Activated naive CD8-positive, alpha-beta T cell treated with anti-CD3 and anti-CD28 coated beads, Interleukin-2, amount 50 U/mL, for 16 hours (primary cell): Measurements from ENCODE around the gene SCRN2.

Source experiments
- DNase-seq: peaks from one replicate; pipeline ENCODE4 v3.0.0-alpha.2; 2020; ENCODE audit warnings: low read depth, low spot score

Gene SCRN2

GRCh38 chr17:47846716-47847340, 5.8 kb upstream of the SCRN2 start:
- no peak for DNase-seq

- DNase-seq: no peak
Measured at GRCh38 chr17:47845716-47846075, 4.6 kb upstream of the SCRN2 start.

- no peak for DNase-seq
Measured at GRCh38 chr17:47844814-47845715, 4.0 kb upstream of the SCRN2 start.

DNA sequence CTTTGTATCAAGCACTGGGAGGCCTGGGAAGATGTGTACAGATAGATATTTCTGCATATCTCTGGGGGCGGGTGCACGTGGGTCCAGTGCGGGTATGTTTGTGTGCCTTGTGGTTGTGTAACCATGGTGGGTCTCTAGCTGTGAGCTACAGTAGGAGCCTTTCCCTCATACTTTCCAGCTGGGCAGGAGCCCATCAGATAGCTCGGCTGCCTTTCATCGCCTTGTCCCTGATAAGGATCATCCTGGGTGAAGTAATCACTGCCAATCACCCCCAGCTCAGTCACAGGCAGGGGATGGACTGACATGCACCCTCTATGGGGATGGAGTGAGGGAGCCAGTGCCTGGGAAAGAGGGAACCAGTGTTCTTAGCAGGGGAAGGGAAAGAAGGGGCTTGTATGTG, 3.2 kb upstream of the SCRN2 start:
- no peak for DNase-seq

GRCh38 chr17:47843391-47843730, 2.3 kb upstream of the SCRN2 start:
- no peak for DNase-seq

- DNase-seq: no peak
Measured at GRCh38 chr17:47841488-47842291, 617 bp upstream of the SCRN2 start.

DNA sequence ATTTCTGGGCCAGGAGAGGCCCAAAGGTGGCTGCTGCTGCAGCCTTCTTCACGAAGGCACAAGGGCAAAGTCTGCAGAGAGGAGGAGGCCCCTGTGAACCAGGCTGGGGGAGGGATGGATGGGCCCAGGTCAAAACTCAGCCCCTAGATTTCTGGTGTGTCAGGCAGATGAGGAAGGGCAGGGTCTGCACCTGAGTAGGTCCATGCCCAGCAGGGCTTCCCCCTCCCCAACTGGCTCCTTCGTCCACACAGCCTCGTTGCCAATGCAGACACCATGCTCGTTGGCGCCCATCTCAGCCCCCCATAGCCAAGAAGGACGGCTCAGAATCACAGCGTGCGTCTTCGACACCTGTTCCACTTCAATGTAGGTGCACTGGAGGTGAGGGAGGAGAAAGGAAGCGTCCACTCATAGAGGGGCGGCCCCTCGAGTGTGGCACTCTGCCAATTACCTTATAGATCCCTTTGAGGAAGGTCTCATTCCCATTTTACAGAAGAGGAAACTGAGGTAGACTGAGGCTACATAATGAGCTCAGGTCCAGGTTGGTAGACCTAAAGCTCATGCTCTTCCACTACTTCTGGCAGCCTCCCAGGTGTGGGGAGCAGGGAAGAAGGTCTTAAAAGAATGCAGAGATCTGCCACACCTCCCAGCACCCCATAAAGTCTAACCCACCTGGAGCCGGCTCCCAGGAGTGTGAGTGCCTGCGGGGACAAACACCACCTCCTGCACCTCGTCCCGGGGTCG, 902 bp downstream of the SCRN2 start:
- no peak for DNase-seq

- DNase-seq: no peak
Measured at GRCh38 chr17:47839071-47839470, 2.0 kb downstream of the SCRN2 start.

- DNase-seq: no peak
Measured at GRCh38 chr17:47838636-47839035, 2.4 kb downstream of the SCRN2 start.

DNA sequence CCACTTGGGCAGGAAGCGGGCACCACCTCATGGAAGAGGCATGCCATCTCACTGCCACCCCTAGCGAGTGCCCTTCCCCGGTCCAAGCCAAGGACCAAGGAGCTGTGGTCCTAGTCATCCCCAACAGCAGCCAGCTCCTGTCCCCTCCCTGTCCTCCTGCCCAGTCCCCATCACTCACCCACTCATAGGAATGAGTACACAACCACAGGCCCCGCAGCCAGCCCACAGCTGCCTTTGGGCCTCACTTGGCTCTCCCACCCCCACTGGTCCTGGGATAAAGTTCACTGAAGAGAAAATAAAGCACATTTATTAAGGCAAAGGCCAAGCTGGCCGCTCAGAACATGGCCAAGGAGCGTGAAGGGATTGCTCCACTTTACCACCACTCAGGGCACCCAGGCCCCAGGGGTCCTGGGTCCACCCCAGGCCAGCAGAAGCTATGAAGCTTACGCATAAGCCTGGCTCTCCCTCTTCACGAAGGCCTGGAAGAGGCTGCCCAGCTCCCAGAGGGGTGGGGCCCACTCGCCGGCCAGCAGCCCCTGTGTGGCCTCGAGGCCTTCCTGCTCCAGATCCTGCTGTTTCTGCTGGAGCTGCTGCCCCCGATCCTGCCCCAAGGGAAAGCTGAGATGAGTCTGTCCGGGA, 3.6 kb downstream of the SCRN2 start:
- DNase-seq: no peak

GRCh38 chr17:47836601-47837000, 4.5 kb downstream of the SCRN2 start:
- DNase-seq: no peak

DNA sequence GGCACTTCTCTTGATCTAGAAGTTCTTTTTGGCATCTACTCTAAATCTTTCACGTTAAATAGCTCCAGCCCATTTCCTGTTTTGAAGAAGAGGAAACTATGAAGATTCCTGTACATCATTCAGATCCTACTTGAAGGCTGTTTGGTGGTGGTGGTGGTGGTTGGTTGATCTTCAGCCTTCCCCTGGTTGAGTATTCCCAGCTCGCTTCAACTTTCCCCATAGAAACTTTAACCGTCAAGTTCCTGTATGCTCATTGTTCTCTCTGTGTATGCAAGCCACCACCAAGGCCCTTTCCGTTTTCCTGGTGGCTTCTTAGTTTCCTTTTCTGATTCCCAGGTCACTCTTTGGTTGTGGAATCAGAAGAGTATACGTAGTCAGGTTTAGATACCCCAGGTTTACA, 6.3 kb downstream of the SCRN2 start:
- no peak for DNase-seq

DNA sequence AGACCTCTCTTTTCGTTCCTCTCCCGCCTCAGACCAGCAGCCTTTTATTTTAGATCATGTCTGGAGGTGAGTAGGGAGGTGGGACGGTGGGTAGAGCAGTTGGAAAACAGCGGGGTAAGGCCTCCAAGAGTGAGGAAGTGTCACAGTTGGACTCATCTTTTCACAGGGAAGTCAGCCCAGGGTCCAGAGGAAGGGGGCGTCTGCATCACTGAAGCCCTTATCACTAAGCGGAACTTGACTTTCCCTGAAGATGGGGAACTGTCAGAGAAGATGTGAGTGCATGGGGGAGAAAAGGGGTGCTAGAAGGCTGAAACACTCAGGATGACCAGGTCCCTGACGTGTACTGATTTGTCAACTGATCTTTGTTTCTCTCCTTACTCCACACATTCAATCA, 9.1 kb downstream of the SCRN2 start:
- DNase-seq: no peak

GRCh38 chr17:47831003-47831933, 9.8 kb downstream of the SCRN2 start, which contains the start of the genes LRRC46 and MRPL10:
LRRC46 (plus strand) TSS chr17:47831670; CDS start chr17:47831990, 320 bp downstream.
MRPL10 (minus strand) TSS chr17:47831541; CDS start chr17:47831511, 30 bp downstream.
- peak; percentile 78 for DNase-seq

DNA sequence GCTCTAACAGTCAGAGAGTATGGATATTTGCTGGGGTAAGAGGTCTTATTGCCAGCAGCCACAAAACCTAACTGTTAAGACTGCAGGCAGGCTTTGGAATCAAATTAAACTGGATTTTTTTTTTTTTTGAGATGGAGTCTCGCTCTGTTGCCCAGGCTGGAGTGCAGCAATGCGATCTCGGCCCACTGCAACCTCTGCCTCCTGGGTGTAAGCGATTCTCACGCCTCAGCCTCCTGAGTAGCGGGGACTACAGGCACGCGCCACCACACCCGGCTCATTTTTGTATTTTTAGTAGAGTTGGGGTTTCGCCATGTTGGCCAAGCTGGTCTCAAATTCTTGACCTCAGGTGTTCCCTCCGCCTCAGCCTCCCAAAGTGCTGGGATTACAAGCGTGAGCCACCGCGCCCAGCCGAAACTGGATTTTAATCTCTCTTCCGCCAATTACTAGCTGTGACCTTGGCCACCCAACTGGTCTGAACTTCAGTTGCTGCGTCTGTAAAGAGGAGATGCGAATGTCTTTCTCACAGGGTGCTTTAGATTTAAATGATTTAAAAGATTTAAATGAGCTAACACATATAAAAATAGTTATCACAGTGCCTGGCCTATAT, 10.6 kb downstream of the SCRN2 start:
- no peak for DNase-seq

DNA sequence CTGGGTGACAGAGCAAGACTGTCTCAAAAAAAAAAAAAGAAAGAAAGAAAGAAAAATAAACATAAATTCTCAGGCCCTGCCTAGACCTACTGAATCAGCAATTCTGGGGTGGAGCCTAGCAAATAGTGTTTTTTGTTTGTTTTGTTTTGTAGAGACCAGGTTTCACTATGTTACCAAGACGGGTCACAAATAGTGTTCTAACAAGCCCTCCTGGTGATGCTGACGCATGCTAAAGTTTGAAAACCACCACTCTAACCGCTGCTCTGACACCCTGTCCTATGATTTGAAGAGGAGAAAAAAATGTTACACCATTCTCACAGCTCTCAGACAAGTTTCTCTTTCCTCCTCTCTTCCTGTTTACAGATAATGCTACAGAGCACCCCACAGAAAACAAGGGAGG, 11.2 kb downstream of the SCRN2 start:
- DNase-seq: no peak

- no peak for DNase-seq
Measured at GRCh38 chr17:47823519-47823918, 17.6 kb downstream of the SCRN2 start.

DNA sequence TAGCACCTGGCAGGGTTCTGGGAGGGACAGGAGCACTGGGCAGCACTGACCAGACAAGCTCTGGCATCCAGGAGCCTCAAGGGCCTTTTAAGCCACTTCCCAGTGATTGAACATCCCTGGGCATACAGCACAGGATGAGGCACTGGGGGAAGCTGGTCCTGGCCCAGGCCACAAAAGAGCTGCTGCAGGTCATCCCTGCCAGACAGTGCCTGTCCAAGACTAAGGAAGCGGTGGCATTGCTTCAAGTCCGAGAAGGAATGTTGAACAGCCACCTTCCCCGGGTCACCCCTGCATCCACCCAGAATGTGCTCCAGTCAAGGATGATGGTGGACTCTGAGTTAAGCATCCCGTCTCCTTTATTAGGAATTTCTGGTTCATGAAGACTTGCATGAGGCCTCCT, 18.3 kb downstream of the SCRN2 start:
- no peak for DNase-seq
